GM21528 (cell line): ENCODE measurements around the gene NADK2.
"Not testable (repeated sequence)": the region's sequence is repeated elsewhere in the genome, so short reads cannot be mapped to it uniquely, and the experiment has no call there.

Source experiments
- ATAC-seq: cut with Tn5 transposase; IDR thresholded peaks from one replicate; pipeline ENCODE4 v1.9.1; 2021; ENCODE audit warnings: mild to moderate bottlenecking, moderate library complexity; ENCODE audit not compliant: unreplicated experiment, low FRiP score

NADK2 gene, protein sequence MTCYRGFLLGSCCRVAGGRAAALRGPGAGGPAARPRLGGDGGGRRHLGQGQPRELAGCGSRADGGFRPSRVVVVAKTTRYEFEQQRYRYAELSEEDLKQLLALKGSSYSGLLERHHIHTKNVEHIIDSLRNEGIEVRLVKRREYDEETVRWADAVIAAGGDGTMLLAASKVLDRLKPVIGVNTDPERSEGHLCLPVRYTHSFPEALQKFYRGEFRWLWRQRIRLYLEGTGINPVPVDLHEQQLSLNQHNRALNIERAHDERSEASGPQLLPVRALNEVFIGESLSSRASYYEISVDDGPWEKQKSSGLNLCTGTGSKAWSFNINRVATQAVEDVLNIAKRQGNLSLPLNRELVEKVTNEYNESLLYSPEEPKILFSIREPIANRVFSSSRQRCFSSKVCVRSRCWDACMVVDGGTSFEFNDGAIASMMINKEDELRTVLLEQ

DNA sequence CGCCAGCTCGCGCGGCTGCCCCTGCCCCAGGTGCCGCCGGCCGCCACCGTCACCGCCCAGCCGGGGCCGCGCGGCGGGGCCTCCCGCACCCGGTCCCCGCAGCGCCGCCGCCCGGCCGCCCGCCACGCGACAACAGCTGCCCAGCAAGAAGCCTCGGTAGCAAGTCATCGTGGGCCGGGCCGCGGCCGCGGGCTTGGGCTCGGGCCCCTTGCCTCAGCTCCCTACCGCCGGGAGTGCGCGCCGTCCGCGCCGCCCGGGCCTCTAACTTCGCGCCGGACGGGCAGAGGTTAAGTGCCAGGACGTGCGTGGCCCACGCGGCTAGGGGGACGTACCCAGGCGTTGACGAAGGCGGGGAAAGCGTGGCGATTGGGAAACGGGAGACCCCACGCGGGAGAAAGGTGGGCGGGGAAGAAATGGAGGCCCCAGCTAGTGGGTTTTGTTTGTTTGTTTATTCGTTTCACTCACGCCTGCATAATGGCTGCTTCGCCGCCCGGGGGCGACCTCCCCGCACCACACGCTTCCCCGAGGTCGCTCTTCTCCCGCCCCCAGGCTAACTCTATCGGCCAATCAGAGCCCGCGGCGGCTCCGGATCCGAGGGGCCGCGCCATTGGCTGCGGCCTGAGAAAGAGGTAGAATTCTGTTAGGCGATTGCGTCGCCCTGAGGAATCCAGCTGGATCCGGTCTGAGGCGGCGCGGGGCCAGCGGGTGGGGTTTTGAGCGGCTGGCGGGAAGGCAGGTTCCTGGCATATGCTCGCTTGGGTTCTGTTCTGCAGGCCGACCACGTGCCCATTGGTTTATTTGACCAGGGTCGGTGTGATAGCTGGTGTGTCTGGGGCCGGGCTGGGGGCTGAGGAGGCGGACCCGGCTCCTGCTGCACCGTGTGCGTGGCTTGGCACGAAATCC is at the start of gene NADK2:
NADK2 (minus strand) TSS at position 295 of the 903 bp plus-strand sequence; CDS start at position 168, 127 bp downstream.
- ATAC-seq: peak; percentile 91

DNA sequence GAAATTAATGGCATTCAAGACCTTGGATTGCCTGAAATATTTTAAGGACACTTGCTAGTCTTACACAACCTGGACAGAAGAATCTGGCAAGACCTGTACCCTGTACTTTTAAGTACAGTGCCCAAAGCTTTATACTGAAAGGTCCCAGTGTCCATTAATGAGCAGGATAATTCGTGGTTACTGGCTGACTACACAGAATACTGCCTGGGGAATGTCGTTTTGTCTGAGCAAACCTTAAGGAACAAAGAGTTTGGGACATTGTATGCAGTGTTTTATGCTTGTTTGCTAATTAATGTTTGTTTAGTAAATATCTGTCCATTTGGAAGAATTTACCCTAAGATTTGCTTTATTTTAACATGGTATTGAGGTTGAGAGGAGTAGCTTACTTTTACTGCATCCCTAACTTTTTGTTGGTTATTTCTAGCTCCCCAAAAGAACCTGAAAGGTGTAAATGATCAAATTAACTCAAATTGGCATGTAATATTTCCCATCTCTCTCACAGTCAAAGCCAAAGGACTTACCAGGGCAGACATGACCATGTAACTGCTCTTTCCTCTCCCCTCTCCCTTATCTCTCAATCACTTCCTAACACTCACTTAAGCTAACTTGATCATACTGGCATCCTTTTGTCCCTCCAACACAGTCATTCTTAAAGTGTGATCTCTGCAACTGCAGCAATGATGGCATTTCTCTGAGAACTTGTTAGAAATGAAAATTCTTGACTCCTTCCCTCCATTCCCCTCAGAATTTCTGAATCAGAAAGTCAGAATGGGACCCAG is 44.3 kb upstream of the NADK2 start:
- ATAC-seq: no peak

DNA sequence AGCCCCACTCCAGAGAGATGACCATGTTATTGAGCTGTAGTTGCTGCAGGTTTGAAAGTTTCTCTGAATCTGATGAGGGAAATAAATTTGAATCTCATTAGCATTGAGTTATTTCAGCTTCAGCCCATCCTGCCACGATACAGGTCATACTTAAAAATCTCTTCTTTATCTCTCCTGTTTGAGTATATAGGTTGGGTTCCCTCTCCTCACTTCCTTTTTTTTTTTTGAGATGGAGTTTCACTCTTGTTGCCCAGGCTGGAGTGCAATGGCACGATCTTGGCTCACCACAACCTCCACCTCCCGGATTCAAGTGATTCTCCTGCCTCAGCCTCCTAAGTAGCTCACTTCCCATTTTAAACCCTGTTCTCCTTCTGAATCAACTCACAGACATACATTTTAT is 42.0 kb upstream of the NADK2 start:
- ATAC-seq: not testable (repeated sequence)

DNA sequence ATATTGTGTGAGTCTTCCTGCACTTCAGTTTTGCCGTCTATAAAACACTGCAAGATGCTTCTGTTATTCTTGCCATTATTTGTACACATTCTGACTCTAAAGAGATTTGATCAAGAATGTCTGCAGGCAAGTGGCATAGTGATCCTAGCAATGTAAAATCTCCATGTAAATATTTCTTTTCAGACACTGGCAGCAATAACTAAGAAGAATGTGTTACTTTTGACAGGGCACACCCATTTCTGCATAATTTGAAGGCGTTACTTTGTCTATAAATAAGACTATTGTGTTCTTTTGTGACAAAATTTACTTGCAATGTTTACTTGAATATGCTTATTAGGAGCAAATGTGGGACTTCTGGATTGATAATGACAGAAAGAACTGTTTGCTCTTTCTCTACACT is 39.9 kb upstream of the NADK2 start:
- ATAC-seq: no peak

DNA sequence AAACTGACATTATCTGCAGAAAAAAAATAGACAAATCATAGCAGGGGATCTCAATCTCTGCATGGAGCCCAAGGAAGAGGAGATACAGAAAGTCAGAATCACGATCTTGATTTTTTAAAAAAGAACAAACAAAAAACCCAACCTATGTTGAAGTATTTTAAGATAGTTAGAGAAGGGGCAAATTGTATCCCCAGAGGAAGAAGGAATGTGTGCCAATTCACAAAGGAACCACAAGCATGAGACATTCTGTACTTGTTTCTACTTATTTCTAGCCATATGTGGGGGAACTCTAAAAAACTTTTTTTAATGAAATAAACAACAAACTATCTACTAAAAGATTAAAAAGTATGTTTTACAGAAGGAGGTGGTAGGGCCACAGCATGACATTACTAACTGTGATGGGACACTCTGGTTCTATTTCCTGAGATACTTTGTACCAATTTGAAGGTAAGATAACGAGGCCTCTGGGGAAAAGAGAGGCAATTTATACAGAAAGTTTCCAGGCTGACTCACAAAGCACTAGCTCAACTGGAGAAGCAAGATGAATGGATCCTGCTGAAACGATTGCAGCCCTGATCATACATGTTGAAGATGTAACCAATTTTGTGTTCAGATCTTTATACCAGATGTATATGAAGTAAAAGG is 37.5 kb upstream of the NADK2 start:
- no peak for ATAC-seq

DNA sequence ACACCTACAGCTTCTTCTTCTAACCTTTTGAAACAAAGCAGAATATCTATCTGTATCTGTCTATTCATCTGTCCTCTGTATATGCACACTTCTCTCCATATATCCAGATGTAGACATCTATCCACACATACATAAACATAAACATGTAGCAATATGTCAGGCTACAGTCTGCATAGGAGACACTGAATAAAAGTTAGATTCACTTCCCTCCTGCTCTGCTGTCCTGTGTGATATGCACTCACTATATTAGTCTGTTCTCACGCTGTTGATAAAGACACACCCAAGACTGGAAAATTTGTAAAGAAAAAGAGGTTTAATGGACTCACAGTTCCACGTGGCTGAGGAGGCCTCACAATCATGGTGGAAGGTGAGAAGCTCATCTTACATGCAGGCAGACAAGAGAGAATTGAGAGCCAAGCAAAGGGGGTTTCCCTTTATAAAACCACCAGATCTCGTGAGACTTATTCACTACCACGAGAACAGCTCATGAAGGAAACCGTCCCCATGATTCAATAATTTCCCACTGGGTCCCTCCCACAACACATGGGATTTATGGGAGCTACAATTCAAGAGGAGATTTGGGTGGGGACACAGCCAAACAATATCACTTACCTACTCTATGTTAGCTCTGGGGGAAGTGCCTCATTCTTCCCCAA is 35.9 kb upstream of the NADK2 start:
- ATAC-seq: no peak

DNA sequence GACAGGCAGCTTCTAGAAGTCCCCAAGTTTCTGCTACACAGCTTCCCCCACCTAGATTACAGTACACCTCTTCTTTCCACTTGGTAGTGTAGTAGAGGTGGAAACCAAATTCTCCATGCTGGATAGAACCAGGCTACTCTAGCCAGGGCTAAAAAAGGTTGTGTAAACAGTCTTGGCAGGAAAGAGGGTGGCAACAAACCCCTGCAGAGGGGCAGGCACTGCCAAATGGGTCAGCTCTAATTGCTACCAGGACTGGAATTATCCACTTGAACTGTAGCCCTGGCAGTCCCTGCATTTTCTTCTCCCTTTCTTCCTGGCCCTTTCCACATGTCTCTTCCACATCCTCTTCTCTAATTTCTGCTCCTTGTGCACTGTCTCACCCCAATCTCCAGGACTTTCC is 35.1 kb upstream of the NADK2 start:
- ATAC-seq: no peak

DNA sequence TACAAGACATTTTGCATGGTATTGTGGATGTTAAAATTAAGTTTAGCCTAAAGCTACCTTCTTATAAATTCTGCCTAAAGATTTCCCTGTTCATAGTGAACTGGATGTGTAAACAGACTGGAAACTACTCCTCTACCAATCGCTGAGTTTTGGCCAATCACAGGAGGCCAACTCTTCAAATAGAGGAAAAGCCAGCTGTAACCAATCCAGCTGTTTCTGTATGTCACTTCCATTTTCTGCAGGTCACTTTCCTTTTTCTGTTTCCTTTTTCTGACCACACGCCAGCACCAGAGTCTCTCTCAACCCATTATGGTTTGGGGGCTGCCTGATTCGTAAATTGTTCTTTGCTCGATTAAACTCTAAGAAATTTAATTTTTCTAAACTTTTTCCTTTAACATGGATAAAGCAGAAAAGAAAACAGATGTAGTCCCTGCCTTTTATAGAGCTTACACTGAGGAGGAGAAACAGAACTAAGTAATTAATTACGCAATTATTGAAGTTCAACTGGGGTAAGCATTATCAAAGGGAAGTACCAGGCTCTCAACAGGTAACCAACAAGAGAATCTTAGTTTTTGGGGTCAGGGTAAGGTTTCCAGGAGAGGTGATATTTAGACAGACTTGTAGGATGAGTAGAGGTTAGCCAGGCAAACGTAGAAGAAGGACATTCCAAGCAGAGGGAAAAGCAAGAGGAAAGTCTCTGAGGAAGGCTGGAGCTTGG is 32.2 kb upstream of the NADK2 start:
- no peak for ATAC-seq

DNA sequence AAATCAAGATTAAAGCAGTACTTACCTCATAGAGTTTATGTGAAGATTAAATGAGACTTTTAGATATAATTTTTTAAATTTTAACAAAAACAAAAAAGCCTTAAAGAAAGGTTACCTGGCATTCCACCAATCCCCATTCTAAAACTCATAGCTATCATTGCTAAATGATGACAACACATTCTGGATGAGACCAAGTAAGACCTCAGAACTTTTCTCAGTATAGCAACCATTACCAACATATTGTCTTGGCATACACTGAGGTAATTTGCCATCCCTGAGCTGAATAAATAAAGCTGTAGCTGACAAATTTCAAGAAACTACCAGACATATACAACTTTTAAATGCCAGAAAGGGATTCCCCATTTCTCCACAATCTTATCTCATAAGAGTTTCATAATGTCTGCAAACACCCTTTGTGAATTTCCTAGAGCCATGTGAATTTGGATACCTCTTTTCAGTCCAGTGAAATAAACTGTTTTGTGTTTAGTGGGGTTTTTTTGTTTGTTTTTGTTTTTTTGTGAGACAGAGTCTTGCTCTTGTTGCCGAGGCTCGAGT is 30.5 kb upstream of the NADK2 start:
- no peak for ATAC-seq

DNA sequence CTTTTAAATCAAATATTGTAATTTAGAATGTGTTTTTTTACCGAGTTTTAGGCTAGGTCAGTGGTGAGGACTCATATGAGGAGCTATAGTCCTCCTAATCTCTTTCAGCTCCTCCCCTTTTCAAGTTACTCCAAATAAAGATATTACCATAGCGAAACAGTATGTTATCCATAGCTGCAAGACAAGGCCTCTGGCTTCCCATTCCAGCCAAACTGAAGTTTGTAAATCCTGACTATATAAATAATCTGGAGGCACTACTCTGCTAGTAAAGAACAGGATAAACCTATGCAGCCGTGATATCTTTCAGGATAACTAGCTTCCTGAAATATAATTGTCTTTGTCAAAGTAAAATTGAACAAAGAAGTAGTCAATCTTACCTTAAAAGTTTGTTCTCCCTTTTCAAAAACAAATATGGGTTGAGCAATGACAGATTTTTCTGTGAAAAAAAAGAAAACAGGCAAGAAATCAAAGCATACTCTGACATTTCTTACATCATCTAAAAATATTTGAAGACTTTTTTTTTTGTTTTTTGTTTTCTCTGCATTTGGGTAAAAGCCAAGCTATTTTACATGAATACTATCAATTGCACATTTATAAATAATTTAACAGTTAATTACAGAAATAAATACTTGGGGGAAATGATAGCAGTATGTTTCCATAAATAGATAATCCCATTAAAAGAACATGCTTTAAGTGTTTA is 29.3 kb upstream of the NADK2 start:
- ATAC-seq: no peak

DNA sequence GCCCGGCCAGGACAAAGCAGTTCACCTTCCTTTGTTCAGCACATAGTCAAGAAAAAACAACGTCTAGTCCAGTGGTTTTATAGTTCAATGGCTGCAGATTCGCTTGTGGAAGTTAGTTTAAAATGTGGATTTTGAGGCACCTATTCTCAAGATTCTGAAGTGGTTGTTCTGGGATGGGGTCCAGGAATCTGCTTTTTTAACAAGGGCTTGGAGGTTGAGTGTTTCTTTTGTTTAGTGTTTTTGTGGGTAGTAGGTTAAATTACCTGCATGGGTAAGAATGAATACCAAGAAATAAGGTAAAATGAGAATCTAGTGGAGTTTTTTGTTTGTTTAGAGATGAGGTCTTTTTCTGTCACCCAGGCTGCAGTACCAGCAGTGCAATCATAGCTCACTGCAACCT is 28.4 kb upstream of the NADK2 start:
- no peak for ATAC-seq

DNA sequence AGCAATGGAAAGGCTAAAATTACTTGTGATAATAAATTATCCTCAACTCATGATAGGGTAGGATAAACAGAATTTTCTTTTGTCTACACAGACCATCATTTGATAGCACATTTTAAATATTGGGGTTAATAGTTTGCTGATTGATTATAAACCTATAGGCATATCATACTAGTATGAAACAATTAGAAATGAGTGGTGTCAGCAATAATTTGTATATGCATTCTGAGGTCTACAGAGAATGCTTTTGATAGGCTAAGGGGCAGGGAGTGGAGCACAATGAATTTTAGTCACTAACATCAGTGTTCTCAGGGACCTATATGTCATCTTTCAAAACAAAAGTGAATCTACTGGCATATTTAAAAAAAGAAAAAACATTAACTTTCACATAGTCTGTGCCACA is 27.8 kb upstream of the NADK2 start:
- no peak for ATAC-seq

DNA sequence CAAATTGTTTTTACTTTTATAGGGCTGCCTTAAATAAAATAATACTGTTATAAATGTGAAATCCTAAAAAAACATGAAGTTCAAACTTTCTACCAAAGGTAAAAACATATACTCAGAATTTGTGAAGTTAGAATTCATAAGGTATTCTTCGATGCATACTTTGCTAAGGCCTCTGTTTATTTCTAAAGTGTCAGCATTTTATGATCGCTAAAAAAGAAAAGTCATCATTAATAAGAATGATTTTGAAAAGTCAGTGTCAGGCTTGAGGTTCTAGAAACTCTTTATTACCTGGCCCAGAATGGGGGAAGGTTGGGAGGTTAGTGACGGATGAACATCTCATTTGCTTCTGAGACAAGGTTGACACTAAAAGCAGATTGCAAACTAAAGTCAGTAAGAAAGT is 26.2 kb upstream of the NADK2 start:
- ATAC-seq: no peak

DNA sequence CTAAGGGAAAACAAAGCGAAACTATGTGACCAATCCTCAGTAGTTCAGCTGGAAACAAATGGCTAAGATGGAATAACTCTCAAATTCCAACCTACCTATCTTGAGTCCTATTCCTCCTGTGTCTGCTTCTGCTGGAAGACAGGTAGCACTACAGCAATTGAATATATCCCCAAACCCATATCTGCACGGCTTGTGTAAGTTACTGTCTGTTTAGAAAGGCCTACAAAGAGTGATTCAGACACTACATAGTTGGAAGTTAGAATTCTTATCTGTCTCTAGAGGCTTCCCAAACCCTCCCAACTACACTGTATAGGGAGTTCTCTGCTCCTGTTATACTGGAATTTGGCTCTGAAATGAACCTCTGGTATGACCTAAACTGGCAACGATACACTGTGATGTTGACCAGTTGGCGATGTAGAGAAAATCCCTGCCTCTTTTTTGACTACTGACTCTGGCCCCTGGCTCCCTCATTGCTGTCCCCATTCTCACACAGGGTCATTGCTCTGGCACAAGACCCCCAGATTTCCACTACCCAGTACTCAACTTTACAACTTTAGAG is 22.6 kb upstream of the NADK2 start:
- no peak for ATAC-seq

DNA sequence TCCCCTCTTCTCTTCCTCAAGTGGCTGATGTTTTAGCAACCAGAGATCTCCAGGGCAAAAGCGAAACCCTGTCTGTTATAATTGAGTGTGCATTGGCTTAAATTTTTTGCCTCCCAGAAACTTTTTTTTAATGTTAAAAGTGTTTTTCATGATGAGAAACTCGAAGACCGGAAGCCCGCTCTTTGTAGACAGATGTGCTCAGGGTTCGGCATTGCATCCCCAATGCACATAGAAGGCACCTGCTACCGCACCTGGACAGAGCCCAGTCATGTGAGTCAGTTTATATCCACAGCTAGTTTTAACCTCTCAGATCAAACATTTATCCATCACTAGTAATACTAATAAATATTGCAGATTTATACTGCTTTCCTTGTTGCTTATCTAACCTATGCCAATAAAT is 19.5 kb upstream of the NADK2 start:
- no peak for ATAC-seq

DNA sequence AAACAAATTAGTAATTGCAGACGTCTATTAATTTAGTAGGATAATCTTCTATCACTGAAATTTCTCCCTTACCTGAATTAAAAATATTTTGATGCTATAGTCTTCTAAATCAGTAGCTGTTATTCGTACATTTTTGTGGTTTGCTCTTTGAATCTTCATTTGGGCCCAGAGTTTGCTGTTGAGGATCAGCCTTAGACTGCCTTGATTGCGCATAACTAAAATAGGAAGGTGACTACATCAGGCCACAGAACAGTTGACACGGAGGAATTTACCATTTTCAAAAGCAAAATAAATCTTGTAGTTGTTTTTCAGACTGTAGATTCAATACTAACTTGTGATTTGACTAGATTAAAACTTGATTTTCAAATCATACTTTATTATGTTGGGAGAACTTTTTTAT is 11.8 kb upstream of the NADK2 start:
- no peak for ATAC-seq

DNA sequence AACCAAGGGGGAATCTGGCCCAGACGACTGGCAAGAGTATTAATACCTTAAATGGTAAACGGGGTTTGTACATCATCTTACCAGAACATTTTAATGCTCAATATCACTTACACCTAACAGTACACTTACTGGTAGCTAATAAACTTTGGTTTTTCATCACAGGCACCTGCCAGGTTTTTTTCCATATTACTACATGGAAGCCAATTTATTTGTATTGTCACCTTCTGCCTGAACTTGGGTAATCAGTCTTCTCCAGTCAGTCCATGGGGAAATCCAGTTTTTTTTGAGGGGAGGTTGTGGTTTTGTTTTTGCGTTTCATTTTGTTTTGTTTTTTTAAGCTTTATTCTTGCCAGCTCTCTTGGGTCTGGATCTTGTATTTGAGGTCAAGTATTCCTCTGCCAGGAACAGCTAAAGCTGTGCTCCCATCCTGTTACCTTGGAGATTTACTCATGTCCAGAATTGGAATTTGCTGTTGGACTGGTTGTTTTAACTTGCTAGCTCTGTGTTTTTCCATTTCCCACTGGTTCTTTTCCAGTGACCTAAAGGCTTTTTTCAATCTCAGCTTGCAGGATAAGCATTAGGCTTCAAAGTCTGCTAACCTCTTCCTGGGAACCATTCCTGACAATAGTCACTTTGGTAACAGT is 11.1 kb upstream of the NADK2 start:
- no peak for ATAC-seq
